H9 (cell line): ENCODE results near the gene CLEC9A. TPM values are rescaled to one million over a fixed set of nuclear protein-coding genes. Genes with fewer than 3 reads are reported as not detected.

Experiments used
- DNase-seq: peaks from one replicate; pipeline ENCODE4 v3.0.0-alpha.2; 2017
- H2AFZ ChIP-seq: one replicate; pipeline ENCODE4 v1.6.1; 2013; ENCODE audit warnings: mild to moderate bottlenecking, low read length, control low read depth, moderate library complexity
- H2AK5ac ChIP-seq: 2 replicates; pipeline ENCODE4 v1.6.1; 2013; ENCODE audit warnings: low read length, control low read depth, mixed read lengths; ENCODE audit not compliant: insufficient read length
- H2BK120ac ChIP-seq: one replicate; pipeline ENCODE4 v1.6.1; 2013; ENCODE audit warnings: low read depth, mild to moderate bottlenecking, low read length, control low read depth, inconsistent platforms; ENCODE audit not compliant: poor library complexity, severe bottlenecking
- H2BK12ac ChIP-seq: 2 replicates; pipeline ENCODE4 v1.6.1; 2013; ENCODE audit warnings: low read length, control low read depth, mixed read lengths, low read depth; ENCODE audit not compliant: insufficient read length
- H2BK15ac ChIP-seq: 2 replicates; pipeline ENCODE4 v1.6.1; 2013; ENCODE audit warnings: low read depth, low read length, control low read depth
- H2BK20ac ChIP-seq: one replicate; pipeline ENCODE4 v1.6.1; 2013; ENCODE audit warnings: low read depth, mild to moderate bottlenecking, low read length, control low read depth, inconsistent platforms; ENCODE audit not compliant: poor library complexity, severe bottlenecking
- H2BK5ac ChIP-seq: 2 replicates; pipeline ENCODE4 v1.6.1; 2013; ENCODE audit warnings: low read length, control low read depth, mixed read lengths; ENCODE audit not compliant: insufficient read length
- H3K14ac ChIP-seq: 2 replicates; pipeline ENCODE4 v1.6.1; 2013; ENCODE audit warnings: low read length, control low read depth; ENCODE audit not compliant: insufficient read depth
- H3K18ac ChIP-seq: 2 replicates; pipeline ENCODE4 v1.6.1; 2013; ENCODE audit warnings: low read depth, mild to moderate bottlenecking, mixed read lengths, low read length, control low read depth; ENCODE audit not compliant: insufficient read length
- H3K23ac ChIP-seq: 2 replicates; pipeline ENCODE4 v1.6.1; 2013; ENCODE audit warnings: low read length, control low read depth, mixed read lengths, low read depth; ENCODE audit not compliant: insufficient read length
- H3K23me2 ChIP-seq: 2 replicates; pipeline ENCODE4 v1.6.1; 2013; ENCODE audit warnings: low read depth, mild to moderate bottlenecking, mixed read lengths, low read length, control low read depth; ENCODE audit not compliant: insufficient read length, poor library complexity, severe bottlenecking
- H3K27ac ChIP-seq: 2 replicates; pipeline ENCODE4 v1.5.1; 2013; ENCODE audit warnings: low read length, control low read depth, mixed read lengths, low read depth; ENCODE audit not compliant: insufficient read length
- H3K27me3 ChIP-seq: 2 replicates; pipeline ENCODE4 v1.6.1; 2013; ENCODE audit warnings: low read length, control low read depth, inconsistent platforms; ENCODE audit not compliant: insufficient read depth
- H3K4ac ChIP-seq: 2 replicates; pipeline ENCODE4 v1.6.1; 2013; ENCODE audit warnings: low read depth, mild to moderate bottlenecking, control low read depth, inconsistent platforms, low read length, moderate library complexity
- H3K4me1 ChIP-seq: 2 replicates; pipeline ENCODE4 v1.6.1; 2013; ENCODE audit warnings: low read length, control low read depth, inconsistent platforms; ENCODE audit not compliant: insufficient read depth
- H3K4me2 ChIP-seq: 2 replicates; pipeline ENCODE4 v1.6.1; 2013; ENCODE audit warnings: low read length, control low read depth, mixed read lengths; ENCODE audit not compliant: insufficient read length, insufficient read depth
- H3K56ac ChIP-seq: 2 replicates; pipeline ENCODE4 v1.6.1; 2013; ENCODE audit warnings: low read depth, mild to moderate bottlenecking, mixed read lengths, low read length, control low read depth; ENCODE audit not compliant: insufficient read length
- H3K79me1 ChIP-seq: 2 replicates; pipeline ENCODE4 v1.6.1; 2013; ENCODE audit warnings: low read depth, mild to moderate bottlenecking, moderate library complexity, low read length, control low read depth, inconsistent platforms; ENCODE audit not compliant: insufficient read depth, poor library complexity, severe bottlenecking
- H3K79me2 ChIP-seq: 2 replicates; pipeline ENCODE4 v1.6.1; 2013; ENCODE audit warnings: low read length, control low read depth, inconsistent platforms; ENCODE audit not compliant: insufficient read depth
- H3K9ac ChIP-seq: 2 replicates; pipeline ENCODE4 v1.6.1; 2013; ENCODE audit warnings: low read length, control low read depth, mixed read lengths; ENCODE audit not compliant: insufficient read length; ENCODE audit errors: extremely low read depth
- H3K9me3 ChIP-seq: one replicate; pipeline ENCODE4 v1.6.1; 2013; ENCODE audit warnings: low read depth, low read length, inconsistent platforms; ENCODE audit not compliant: control insufficient read depth
- H3T11ph ChIP-seq: one replicate; pipeline ENCODE4 v1.6.1; 2013; ENCODE audit warnings: mild to moderate bottlenecking, low read length, control low read depth, inconsistent platforms
- H4K20me1 ChIP-seq: one replicate; pipeline ENCODE4 v1.6.1; 2013; ENCODE audit not compliant: control insufficient read depth, insufficient read length, insufficient read depth
- H4K5ac ChIP-seq: 2 replicates; pipeline ENCODE4 v1.6.1; 2013; ENCODE audit warnings: low read depth, mild to moderate bottlenecking, mixed read lengths, low read length, control low read depth; ENCODE audit not compliant: insufficient read length
- H4K8ac ChIP-seq: replicated peaks from 2 replicates; pipeline ENCODE4 v1.6.1; 2013; ENCODE audit warnings: low read length, control low read depth, mixed read lengths, low read depth; ENCODE audit not compliant: insufficient read length
- H4K91ac ChIP-seq: 2 replicates; pipeline ENCODE4 v1.6.1; 2013; ENCODE audit warnings: low read depth, mild to moderate bottlenecking, moderate library complexity, mixed read lengths, low read length, control low read depth; ENCODE audit not compliant: insufficient read length
- H3K27ac Mint-ChIP-seq, 3 experiments: 2 replicates in 2 of 3; 3 replicates in 1 of 3; pipeline ENCODE4 v1.8.0; 2020 to 2021; ENCODE audit warnings: mixed read lengths in 3 of 3, mild to moderate bottlenecking in 1 of 3, moderate library complexity in 1 of 3
- H3K27me3 Mint-ChIP-seq: 2 replicates; pipeline ENCODE4 v1.8.0; 2021; ENCODE audit warnings: low read depth, mild to moderate bottlenecking, moderate library complexity, mixed read lengths
- H3K36me3 Mint-ChIP-seq, 3 experiments: 2 replicates in 2 of 3; 3 replicates in 1 of 3; pipeline ENCODE4 v1.8.0; 2020 to 2021; ENCODE audit warnings: low read depth in 3 of 3, mixed read lengths in 3 of 3; ENCODE audit not compliant: insufficient read depth in 1 of 3
- H3K4me1 Mint-ChIP-seq, 2 experiments: 2 replicates each; pipeline ENCODE4 v1.8.0; 2020; ENCODE audit warnings: mixed read lengths in 2 of 2
- H3K4me3 Mint-ChIP-seq, 2 experiments: 2 replicates in 1 of 2; 3 replicates in 1 of 2; pipeline ENCODE4 v1.8.0; 2020 to 2021; ENCODE audit warnings: mild to moderate bottlenecking in 2 of 2, mixed read lengths in 2 of 2, moderate library complexity in 1 of 2
- H3K9me3 Mint-ChIP-seq, 2 experiments: 2 replicates in 1 of 2; 3 replicates in 1 of 2; pipeline ENCODE4 v1.8.0; 2020; ENCODE audit warnings: mild to moderate bottlenecking in 2 of 2, mixed read lengths in 2 of 2, moderate library complexity in 1 of 2
- CTCF ChIP-seq: fragments of 200-600 bp; sonication (generic); conservative IDR thresholded peaks from 3 replicates; pipeline ENCODE4 v1.8.0; 2021; ENCODE audit warnings: antibody characterized with exemption, mild to moderate bottlenecking
- WGBS: extraction: QIAGEN DNeasy Blood & Tissue Kit; methylation state at CpG from one replicate; pipeline ENCODE4 v1.1.7; 2013; ENCODE audit warnings: missing lambda C conversion rate, low lambda C conversion rate, mixed read lengths; ENCODE audit not compliant: insufficient read length; ENCODE audit errors: extremely low coverage; 5-methylcytosine and 5-hydroxymethylcytosine counted together
- total RNA-seq: library from RNA; stranded (reverse); gene quantifications from 2 replicates; pipeline ENCODE4 v1.2.1, GENCODE V29; 2021

Gene CLEC9A
- total RNA-seq, 1 experiment from 2014 or later = not detected

- no peak overlapping the region for H2BK12ac ChIP-seq
- no peaks in the 10 kb centered on the region for H3K79me1 ChIP-seq
- H4K5ac ChIP-seq = no peak overlapping the region
- no peak overlapping the region for H2BK120ac ChIP-seq
- peak overlapping the region in 2 of 3 experiments; percentile 43 to 68; a peak in 3 of 7 replicates for H3K27ac Mint-ChIP-seq
- no peaks in the 10 kb centered on the region; a peak in 1 of 5 replicates for H3K9me3 Mint-ChIP-seq
- no peak overlapping the region for H2BK20ac ChIP-seq
- H3K56ac ChIP-seq = no peak overlapping the region
- H3K4me1 ChIP-seq = no peaks in the 10 kb centered on the region; the same call in 1 of the 2 replicates
- H3K4me3 Mint-ChIP-seq = no peak overlapping the region
- no peaks in the 10 kb centered on the region for H3K79me2 ChIP-seq
- no peak overlapping the region for H2AFZ ChIP-seq
- no peak overlapping the region for H4K8ac ChIP-seq
- WGBS = 100% methylated on average over 1 of the region's 1 CpG
- no peak overlapping the region for H2BK5ac ChIP-seq
- H3T11ph ChIP-seq = no peak overlapping the region
- no peak for DNase-seq
- no peak overlapping the region for H2BK15ac ChIP-seq
- H4K20me1 ChIP-seq = no peaks in the 10 kb centered on the region
- no peaks in the 10 kb centered on the region for H3K27me3 Mint-ChIP-seq
- no peaks in the 10 kb centered on the region for H3K36me3 Mint-ChIP-seq
- H3K9me3 ChIP-seq = no peaks in the 10 kb centered on the region
- no peak overlapping the region for H4K91ac ChIP-seq
- H3K23me2 ChIP-seq = no peaks in the 10 kb centered on the region
- no peak overlapping the region for H3K23ac ChIP-seq
- H3K4me1 Mint-ChIP-seq = peaks cover 22 to 26% of the 10 kb centered on the region in 2 experiments
- H3K27me3 ChIP-seq = no peaks in the 10 kb centered on the region
- H3K9ac ChIP-seq = no peak overlapping the region
- no peak overlapping the region for H3K27ac ChIP-seq
- no peak overlapping the region for H2AK5ac ChIP-seq
- no peak overlapping the region for H3K14ac ChIP-seq
- no peak overlapping the region for H3K4me2 ChIP-seq
- TF ChIP-seq CTCF = no peak
- H3K4ac ChIP-seq = no peak overlapping the region
- H3K18ac ChIP-seq = no peak overlapping the region
Measured at GRCh38 chr12:10016881-10017280, 13.6 kb upstream of the CLEC9A start.
